Heart left ventricle (tissue), 13 donors: Measurements from ENCODE around the gene RNF187.
A peak's percentile ranks its signal among the peaks of the same experiment; 100 is the strongest.

Source experiments
- CTCF ChIP-seq, 12 donors: fragments of 200-600 bp; sonication (generic) in 4 of 12; IDR thresholded peaks; one replicate each; pipeline versions ENCODE4 v1.5.0 to v1.8.0; 2018 to 2022; ENCODE audit warnings: antibody characterized with exemption in 12 of 12, mild to moderate bottlenecking in 5 of 12
- POLR2A ChIP-seq, 2 donors: fragments of 450-650 bp; IDR thresholded peaks; one replicate each; pipeline ENCODE4 v1.6.1; 2017; ENCODE audit warnings: antibody characterized with exemption in 2 of 2, mild to moderate bottlenecking in 2 of 2, moderate library complexity in 2 of 2
- donor health status: ischemic (EF 13 %, LVEDD 7.1; RV severe dilation, severe dysfunction).
- donor health status: DM: no; HTN: yes; CAD: no.
- donor health status: DM: no; HTN: no; CAD: no.
- donor health status: ischemic (EF 25% LVEDD 6.9; RV normal size, moderate dysfunction).
- donor health status: ischemic (EF 25% LVEDD 5.7; RV mildly dilated, moderate dysfunction).
- donor health status: ischemic (EF 35%, LVEDD 5.7; RV mildly dilated, moderate dysfunction).
- donor health status: nonischemic (EF 11% LVEDD 7.7; RV severe dilation, severe dysfunction).
- donor health status: DM: yes; HTN: yes; CAD: no.
- donor health status: PGD.
- donor health status: ischemic (EF 29% LVEDD 5.4; RV normal size, mild dysfunction).
- donor health status: nonischemic (EF 23%, LVEDD 6.1; RV moderate dilation, normal function).

- TF ChIP-seq CTCF (IDR thresholded peaks at IDR 0.05) (peak in 10 of 12 donors; percentile 5 to 45 (median 32)), POLR2A (IDR thresholded peaks at IDR 0.05) (no peak)
Observed at GRCh38 chr1:228471762-228472398, 15.3 kb upstream of the RNF187 start.
